HUES64 (cell line): ENCODE data around the gene MBNL3.

Source experiments
- H3K27ac ChIP-seq: 2 replicates; pipeline ENCODE4 v1.7.0; 2013; ENCODE audit warnings: low read depth, low read length, inconsistent platforms
- H3K27me3 ChIP-seq: 2 replicates; pipeline ENCODE4 v1.6.1; 2013; ENCODE audit warnings: mild to moderate bottlenecking, low read length; ENCODE audit not compliant: insufficient read depth
- H3K36me3 ChIP-seq: 2 replicates; pipeline ENCODE4 v1.6.1; 2013; ENCODE audit warnings: mild to moderate bottlenecking, low read length; ENCODE audit not compliant: insufficient read depth
- H3K4me1 ChIP-seq: 2 replicates; pipeline ENCODE4 v1.6.1; 2013; ENCODE audit warnings: mild to moderate bottlenecking, low read length, moderate library complexity; ENCODE audit not compliant: insufficient read depth
- H3K4me3 ChIP-seq: 2 replicates; pipeline ENCODE4 v1.5.1; 2013; ENCODE audit warnings: mild to moderate bottlenecking, low read length, moderate library complexity
- H3K9ac ChIP-seq: 2 replicates; pipeline ENCODE4 v1.6.1; 2013; ENCODE audit warnings: mild to moderate bottlenecking, low read depth, low read length
- H3K9me3 ChIP-seq: 2 replicates; pipeline ENCODE4 v1.6.1; 2013; ENCODE audit warnings: low read depth, low read length; ENCODE audit not compliant: insufficient read depth
- WGBS: fragments of 150-250, 120-280 bp; methylation state at CpG from one replicate; pipeline ENCODE4 v1.1.7; 2013; ENCODE audit warnings: missing lambda C conversion rate; 5-methylcytosine and 5-hydroxymethylcytosine counted together

MBNL3 gene

DNA sequence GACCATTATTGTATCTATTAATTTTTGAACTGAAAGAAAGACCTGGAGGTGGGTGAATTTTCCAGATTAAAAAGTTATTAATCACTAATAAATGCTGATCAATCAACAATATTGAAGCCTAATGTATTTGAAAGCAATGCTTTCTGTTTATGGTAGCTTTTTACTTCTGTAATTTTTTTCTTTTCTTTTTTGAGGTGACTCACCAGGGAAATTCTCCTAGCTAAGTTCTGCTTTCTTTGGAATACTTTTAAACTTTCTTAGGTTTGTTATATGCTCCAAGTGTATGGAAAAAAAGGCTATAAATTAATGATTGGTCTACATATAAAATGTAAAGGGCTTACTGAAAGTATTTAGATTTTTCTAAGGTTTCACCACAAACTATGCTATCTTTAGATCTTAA lies 94.2 kb downstream of the MBNL3 start:
- no peak overlapping the region for H3K4me3 ChIP-seq
- H3K27ac ChIP-seq = no peak overlapping the region
- no peaks in the 10 kb centered on the region for H3K36me3 ChIP-seq
- no peaks in the 10 kb centered on the region for H3K27me3 ChIP-seq
- no peak overlapping the region for H3K9ac ChIP-seq
- no peaks in the 10 kb centered on the region for H3K9me3 ChIP-seq
- no peaks in the 10 kb centered on the region for H3K4me1 ChIP-seq

DNA sequence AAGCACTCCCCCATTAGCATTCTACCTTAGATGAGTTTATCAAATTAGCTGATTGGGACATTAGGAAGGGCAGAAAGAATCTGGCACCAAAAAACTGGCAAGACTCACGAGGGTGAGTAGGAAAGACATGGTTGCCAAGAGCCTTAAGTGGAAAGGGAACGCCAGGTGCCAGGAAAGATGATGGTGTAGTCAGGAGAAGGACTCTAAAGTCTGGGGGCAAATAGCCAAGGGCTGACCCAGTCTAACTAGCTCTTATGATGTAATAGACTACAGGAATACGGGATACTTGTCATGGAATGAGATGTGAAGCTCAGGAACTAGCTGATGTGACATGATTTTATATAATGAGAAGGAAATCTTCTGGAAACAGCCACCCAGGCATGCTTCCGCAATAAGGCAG lies 94.8 kb downstream of the MBNL3 start:
- H3K4me1 ChIP-seq = no peaks in the 10 kb centered on the region
- H3K36me3 ChIP-seq = no peaks in the 10 kb centered on the region
- 98% methylated on average over 4 of the region's 4 CpGs for WGBS
- H3K27ac ChIP-seq = no peak overlapping the region
- H3K9ac ChIP-seq = no peak overlapping the region
- no peak overlapping the region for H3K4me3 ChIP-seq
- no peaks in the 10 kb centered on the region for H3K9me3 ChIP-seq
- no peaks in the 10 kb centered on the region for H3K27me3 ChIP-seq

DNA sequence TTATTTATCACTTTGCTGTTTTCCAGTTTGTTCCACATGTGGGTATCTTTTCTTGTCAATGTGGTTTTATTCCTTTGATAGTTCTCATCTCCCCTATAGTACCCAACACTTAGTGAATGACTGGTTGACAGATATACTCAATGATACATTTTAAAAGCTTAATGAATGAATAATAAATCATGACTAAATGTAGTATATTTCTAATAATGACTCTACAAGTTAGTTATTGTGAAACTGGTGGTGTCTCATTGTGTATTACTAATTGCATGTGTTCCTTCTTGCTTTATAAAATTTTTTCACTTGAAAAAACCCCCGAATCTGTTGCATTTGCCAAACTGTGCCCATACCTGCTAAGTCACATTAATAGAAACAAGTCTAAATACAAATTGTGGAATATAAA lies 95.4 kb downstream of the MBNL3 start:
- Histone ChIP-seq H3K9ac (no peak overlapping the region), H3K9me3 (no peaks in the 10 kb centered on the region), H3K27ac (no peak overlapping the region), H3K4me3 (no peak overlapping the region), H3K36me3 (no peaks in the 10 kb centered on the region), H3K4me1 (no peaks in the 10 kb centered on the region), H3K27me3 (no peaks in the 10 kb centered on the region)
- WGBS = no CpG with 5 or more reads among the region's 1 CpG

DNA sequence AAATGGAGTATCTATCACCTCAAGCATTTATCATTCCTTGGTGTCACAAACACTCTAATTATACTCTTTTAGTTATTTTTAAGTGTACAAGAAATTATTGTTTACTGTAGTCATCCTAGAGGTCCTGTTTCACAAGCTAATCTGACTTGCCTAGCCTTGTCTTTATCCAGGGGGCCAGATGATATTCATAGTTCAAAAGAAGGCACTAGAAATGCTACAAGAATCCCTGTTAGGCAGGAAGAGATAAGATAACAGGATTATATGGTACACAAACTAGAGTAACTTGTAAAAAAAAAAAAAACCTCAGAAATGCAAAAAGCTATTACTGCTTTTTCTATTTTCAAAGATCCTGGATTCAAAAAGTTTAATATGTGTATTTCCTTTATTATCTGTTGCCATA lies 95.8 kb downstream of the MBNL3 start:
- Histone ChIP-seq H3K36me3 (no peaks in the 10 kb centered on the region), H3K9me3 (no peaks in the 10 kb centered on the region)

DNA sequence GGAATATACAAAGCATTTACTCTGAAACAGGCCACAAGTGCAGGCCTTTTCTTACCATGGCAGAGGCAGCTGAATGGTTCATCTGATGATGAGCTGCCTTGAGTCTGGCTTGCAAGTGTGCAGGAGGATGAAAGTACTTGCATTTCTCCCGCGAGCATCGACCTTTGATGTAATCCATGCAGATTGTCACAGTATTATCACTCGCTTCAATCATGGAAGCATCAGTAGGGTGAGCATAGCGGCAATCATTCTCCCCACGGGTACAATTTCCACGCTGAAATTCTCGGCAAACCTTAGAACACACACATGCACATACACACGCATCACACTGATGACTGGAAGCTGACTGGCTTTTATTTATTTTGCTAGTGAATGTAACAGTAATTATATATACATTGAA lies 98.0 kb downstream of the MBNL3 start:
- 97% methylated on average over 8 of the region's 9 CpGs for WGBS
- Histone ChIP-seq H3K27ac (no peak overlapping the region), H3K27me3 (no peaks in the 10 kb centered on the region), H3K9me3 (no peaks in the 10 kb centered on the region), H3K4me1 (no peaks in the 10 kb centered on the region), H3K9ac (no peak overlapping the region), H3K36me3 (no peaks in the 10 kb centered on the region), H3K4me3 (no peak overlapping the region)

More for the DNA sequence above, 95.8 kb downstream of the MBNL3 start:
- no peaks in the 10 kb centered on the region for H3K4me1 ChIP-seq
- H3K4me3 ChIP-seq = no peak overlapping the region
- H3K27ac ChIP-seq = no peak overlapping the region
- H3K9ac ChIP-seq = no peak overlapping the region
- no peaks in the 10 kb centered on the region for H3K27me3 ChIP-seq

DNA sequence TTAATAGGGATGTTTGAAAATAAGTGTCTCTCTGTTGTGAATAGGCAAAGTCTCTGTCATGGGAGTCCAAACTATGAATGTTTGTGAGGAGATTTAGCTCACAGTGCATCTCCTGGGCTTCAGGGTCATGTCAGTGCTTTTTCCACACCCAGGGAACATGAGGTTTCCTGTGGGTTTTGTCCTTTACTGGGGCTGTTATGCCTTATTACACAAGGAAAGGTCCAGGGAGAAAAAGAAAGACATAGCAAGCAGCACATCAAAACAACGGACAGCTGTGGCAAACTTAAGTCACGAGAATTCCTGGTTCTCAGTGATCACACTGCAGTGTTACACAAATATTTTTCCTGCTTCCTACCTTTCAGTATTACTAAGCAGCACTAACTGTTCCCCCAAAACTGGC lies 99.4 kb downstream of the MBNL3 start:
- no peaks in the 10 kb centered on the region for H3K9me3 ChIP-seq
- H3K27me3 ChIP-seq = no peaks in the 10 kb centered on the region
- H3K27ac ChIP-seq = no peak overlapping the region
- no peak overlapping the region for H3K4me3 ChIP-seq
- WGBS = 91% methylated on average over 2 of the region's 2 CpGs
- H3K4me1 ChIP-seq = no peaks in the 10 kb centered on the region
- H3K9ac ChIP-seq = no peak overlapping the region
- H3K36me3 ChIP-seq = no peaks in the 10 kb centered on the region

DNA sequence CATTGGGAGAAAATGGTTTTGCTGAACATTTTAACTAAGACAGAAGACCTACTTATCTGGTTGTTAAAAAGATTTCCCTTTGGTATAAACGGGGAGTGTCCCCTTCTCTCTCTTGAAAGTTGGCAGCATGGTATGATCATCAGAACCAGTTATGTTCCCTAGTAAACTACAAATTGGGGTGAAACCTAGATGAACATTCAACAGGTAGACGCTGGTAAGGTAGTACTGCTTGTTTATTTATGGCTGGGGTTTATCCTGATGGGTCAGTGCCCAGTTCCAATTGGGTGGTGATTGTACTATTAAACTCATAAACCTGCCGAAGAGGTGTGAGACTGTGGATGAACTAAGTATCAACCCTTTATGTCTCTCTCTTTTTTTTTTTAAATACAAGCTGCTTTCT lies 100.5 kb downstream of the MBNL3 start:
- Histone ChIP-seq H3K36me3 (no peaks in the 10 kb centered on the region), H3K4me1 (no peaks in the 10 kb centered on the region), H3K9ac (no peak overlapping the region), H3K27ac (no peak overlapping the region), H3K9me3 (no peaks in the 10 kb centered on the region), H3K4me3 (no peak overlapping the region), H3K27me3 (no peaks in the 10 kb centered on the region)
- 82% methylated on average over 3 of the region's 3 CpGs for WGBS

DNA sequence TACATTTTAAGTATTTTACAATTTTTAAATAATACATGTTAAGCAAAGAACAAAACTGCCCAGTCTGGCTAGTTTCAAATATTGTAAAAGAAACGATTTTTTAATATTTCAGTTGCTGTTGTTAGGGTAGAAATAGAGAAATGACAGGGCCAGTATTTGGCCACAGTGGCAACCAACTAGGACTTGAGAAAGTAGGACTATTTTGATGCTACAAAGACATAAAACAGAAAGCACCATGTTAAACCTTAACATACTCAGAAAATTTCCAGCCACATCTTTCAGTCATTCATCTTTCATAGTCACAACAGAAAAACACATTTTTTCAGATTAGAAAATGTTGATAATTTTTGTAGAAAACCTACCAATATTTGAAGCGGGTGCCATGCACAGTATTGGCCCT lies 104.5 kb downstream of the MBNL3 start:
- H3K27me3 ChIP-seq = no peaks in the 10 kb centered on the region
- H3K4me1 ChIP-seq = no peaks in the 10 kb centered on the region
- H3K9ac ChIP-seq = no peak overlapping the region
- no peak overlapping the region for H3K4me3 ChIP-seq
- no peaks in the 10 kb centered on the region for H3K36me3 ChIP-seq
- WGBS = 100% methylated on average over 1 of the region's 2 CpGs
- no peaks in the 10 kb centered on the region for H3K9me3 ChIP-seq
- H3K27ac ChIP-seq = no peak overlapping the region

DNA sequence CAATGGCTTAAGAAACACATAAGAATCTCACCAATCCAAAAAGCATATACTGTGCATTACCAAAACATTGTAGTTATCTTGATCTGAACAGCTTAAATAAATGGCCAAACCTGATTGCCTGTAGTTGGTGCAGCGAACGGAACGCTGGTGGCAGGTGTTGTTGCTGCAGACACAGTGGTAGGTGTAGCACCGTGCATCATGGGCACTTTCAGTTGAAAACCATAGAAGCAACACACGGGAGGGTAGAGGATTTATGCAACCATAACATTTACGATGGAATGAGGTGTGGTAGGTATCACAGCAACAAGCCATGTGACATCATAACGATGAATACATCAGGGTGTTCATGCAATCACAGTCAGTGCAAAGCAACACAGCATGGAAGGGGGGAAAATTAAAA lies 106.8 kb downstream of the MBNL3 start:
- no peaks in the 10 kb centered on the region for H3K36me3 ChIP-seq
- H3K4me3 ChIP-seq = no peak overlapping the region
- no peak overlapping the region for H3K9ac ChIP-seq
- no peaks in the 10 kb centered on the region for H3K27me3 ChIP-seq
- no peaks in the 10 kb centered on the region for H3K4me1 ChIP-seq
- H3K27ac ChIP-seq = no peak overlapping the region
- no peaks in the 10 kb centered on the region for H3K9me3 ChIP-seq
- 95% methylated on average over 7 of the region's 7 CpGs for WGBS

DNA sequence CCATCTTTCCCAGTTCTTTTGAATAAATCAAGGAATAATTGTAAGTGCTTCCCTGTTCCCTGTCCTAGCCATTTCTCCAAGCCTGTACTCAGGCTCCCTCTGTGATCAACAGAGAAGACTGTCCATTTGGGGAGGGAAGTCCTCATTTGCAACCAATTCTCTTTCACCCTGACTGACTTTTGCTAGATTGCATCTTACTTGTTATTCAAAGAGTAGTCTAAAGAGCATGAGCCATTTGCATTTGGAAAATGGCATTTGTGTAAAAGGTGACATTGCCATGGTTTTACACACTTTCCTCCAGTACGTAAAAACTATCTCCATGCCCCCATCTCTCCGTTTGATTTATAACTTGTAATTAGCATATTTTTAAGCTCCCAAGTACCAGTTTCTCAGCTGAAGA lies 110.6 kb downstream of the MBNL3 start:
- Histone ChIP-seq H3K27me3 (no peaks in the 10 kb centered on the region), H3K36me3 (no peaks in the 10 kb centered on the region), H3K27ac (no peak overlapping the region), H3K9ac (no peak overlapping the region), H3K4me1 (no peaks in the 10 kb centered on the region), H3K9me3 (no peaks in the 10 kb centered on the region), H3K4me3 (no peak overlapping the region)
- 95% methylated on average over 2 of the region's 2 CpGs for WGBS

DNA sequence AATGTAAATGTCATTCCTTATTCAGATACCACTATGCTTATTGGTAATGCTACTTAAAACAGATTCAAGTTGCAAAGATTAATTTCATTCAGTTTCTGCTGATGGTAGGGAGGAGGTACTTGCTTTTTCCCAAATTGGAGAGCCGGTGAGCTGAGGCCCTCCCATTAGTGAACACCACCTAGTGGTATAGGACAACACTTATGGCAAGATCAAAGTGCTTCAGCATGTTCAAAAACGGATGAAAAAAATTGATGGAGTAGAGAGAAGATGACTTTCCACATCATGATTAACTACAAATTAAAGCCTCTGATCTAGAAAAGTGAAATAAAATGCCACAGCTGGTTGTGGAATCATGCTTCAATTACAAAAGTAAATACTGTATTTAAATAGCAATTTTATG lies 112.9 kb downstream of the MBNL3 start:
- no peak overlapping the region for H3K9ac ChIP-seq
- no peaks in the 10 kb centered on the region for H3K9me3 ChIP-seq
- H3K27me3 ChIP-seq = peaks cover 6% of the 10 kb centered on the region; the same call in 1 of the 2 replicates
- H3K4me1 ChIP-seq = no peaks in the 10 kb centered on the region
- no peak overlapping the region for H3K4me3 ChIP-seq
- H3K27ac ChIP-seq = no peak overlapping the region
- WGBS = no CpG with 5 or more reads among the region's 2 CpGs
- no peaks in the 10 kb centered on the region for H3K36me3 ChIP-seq

DNA sequence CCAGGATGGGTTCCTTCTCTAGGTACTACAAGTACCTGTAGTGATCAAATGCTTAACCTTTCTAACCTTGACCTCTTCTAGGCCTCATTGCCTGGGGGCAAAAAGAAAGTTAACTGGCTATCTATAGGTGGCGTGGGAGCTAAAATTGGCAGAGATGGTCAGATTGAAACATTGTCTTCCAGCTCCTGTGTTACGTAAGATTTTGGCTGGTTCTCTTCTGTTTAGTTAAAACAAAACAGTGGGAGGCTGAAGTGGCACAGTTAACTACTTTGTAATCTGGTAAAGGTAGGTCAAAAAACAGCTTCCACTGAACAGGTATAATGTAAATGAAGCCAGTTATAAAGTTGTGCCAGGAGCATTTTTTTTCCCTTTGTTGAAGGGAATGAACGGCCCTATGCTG lies 115.2 kb downstream of the MBNL3 start:
- H3K27me3 ChIP-seq = peaks cover 30% of the 10 kb centered on the region
- H3K36me3 ChIP-seq = no peaks in the 10 kb centered on the region
- H3K9ac ChIP-seq = no peak overlapping the region
- H3K4me1 ChIP-seq = no peaks in the 10 kb centered on the region
- no peak overlapping the region for H3K4me3 ChIP-seq
- H3K27ac ChIP-seq = no peak overlapping the region
- no peaks in the 10 kb centered on the region for H3K9me3 ChIP-seq
- 91% methylated on average over 2 of the region's 3 CpGs for whole genome bisulfite sequencing
